Endothelial cell of umbilical vein (primary cell): ENCODE measurements around the gene PPP3CA.

Experiments used
- CTCF ChIP-seq, 2 donors: IDR thresholded peaks; 1 replicate in 1 of 2; 2 replicates in 1 of 2; pipeline ENCODE4 v1.5.1; 2011; ENCODE audit warnings: low read length in 2 of 2, mild to moderate bottlenecking in 2 of 2, moderate library complexity in 2 of 2, control low read depth in 1 of 2, inconsistent platforms in 1 of 2, low read depth in 1 of 2; ENCODE audit not compliant: insufficient read depth in 1 of 2; ENCODE audit errors: extremely low read depth in 1 of 2
- EZH2 ChIP-seq: IDR thresholded peaks from 2 replicates; pipeline ENCODE4 v1.6.1; 2012; ENCODE audit warnings: borderline replicate concordance, low read depth, mild to moderate bottlenecking, moderate library complexity, low read length, inconsistent platforms; ENCODE audit not compliant: severe bottlenecking
- GATA2 ChIP-seq: IDR thresholded peaks from 2 replicates; pipeline ENCODE4 v1.7.0; 2011; ENCODE audit warnings: low read depth, mild to moderate bottlenecking, moderate library complexity, mixed read lengths, low read length; ENCODE audit not compliant: insufficient read length, insufficient read depth
- POLR2A ChIP-seq: IDR thresholded peaks from 2 replicates; pipeline ENCODE4 v1.6.1; 2012; ENCODE audit warnings: low read depth, mild to moderate bottlenecking, control low read depth, low read length
- TF ChIP-seq, protein P1 (sequence below): IDR thresholded peaks from 2 replicates; pipeline ENCODE4 v1.6.1; 2011; ENCODE audit not compliant: insufficient read depth, insufficient read length

DNA sequence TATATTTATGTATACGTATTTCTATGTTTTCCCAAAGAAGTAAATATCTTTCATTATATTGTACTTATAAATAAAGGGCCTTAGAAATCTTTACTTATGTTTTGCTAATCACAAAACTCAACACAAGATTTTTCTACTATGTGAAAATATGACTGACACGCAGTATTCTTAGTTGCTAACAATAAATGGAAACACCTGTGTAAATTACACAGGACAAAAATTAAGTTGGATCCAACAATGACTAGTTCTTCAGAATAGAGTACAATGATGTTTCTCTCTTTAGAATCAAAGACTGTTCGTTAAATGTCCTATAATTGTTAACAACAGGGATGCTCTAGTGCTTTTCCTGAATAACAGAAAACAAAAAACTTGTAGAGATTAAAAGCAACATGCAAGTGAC is 96.1 kb downstream of the PPP3CA start:
- TF ChIP-seq CTCF (IDR thresholded peaks at IDR 0.05; ENCODE audit: extremely low read depth in 1 of 2, insufficient read depth in 1 of 2, low read depth in 1 of 2, low read length in 2 of 2) (no peak), EZH2 (no peak), POLR2A (no peak), GATA2 (no peak)
- TF ChIP-seq, protein P1, sequence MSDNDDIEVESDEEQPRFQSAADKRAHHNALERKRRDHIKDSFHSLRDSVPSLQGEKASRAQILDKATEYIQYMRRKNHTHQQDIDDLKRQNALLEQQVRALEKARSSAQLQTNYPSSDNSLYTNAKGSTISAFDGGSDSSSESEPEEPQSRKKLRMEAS: no peak
